Muscle of leg (tissue), 11 donors: ENCODE data around the gene NAALADL2. TPM values are rescaled to one million over a fixed set of nuclear protein-coding genes. Genes with fewer than 3 reads are reported as not detected.
"Not testable (repeated sequence)": the region's sequence is repeated elsewhere in the genome, so short reads cannot be mapped to it uniquely, and the experiment has no call there.

ENCODE experiments used
- DNase-seq: peaks from one replicate; pipeline ENCODE4 v3.0.0; 2013
- H3K27ac ChIP-seq: one replicate; pipeline ENCODE4 v1.5.1; 2013; ENCODE audit warnings: mild to moderate bottlenecking, low read length, control low read depth
- H3K27me3 ChIP-seq: one replicate; pipeline ENCODE4 v1.6.1; 2013; ENCODE audit warnings: low read length; ENCODE audit not compliant: control insufficient read depth, insufficient read depth
- H3K36me3 ChIP-seq: one replicate; pipeline ENCODE4 v1.6.1; 2013; ENCODE audit warnings: low read length; ENCODE audit not compliant: control insufficient read depth, insufficient read depth
- H3K4me1 ChIP-seq: one replicate; pipeline ENCODE4 v1.6.1; 2013; ENCODE audit warnings: low read length; ENCODE audit not compliant: control insufficient read depth, insufficient read depth
- H3K4me3 ChIP-seq: one replicate; pipeline ENCODE4 v1.5.1; 2013; ENCODE audit warnings: low read length, control low read depth
- H3K9me3 ChIP-seq: replicated peaks from 2 replicates; pipeline ENCODE4 v1.6.1; 2013; ENCODE audit warnings: low read depth, low read length; ENCODE audit not compliant: control insufficient read depth
- WGBS: methylation state at CpG from one replicate; pipeline ENCODE4 v1.1.5; 2013; ENCODE audit warnings: missing lambda C conversion rate; ENCODE audit not compliant: insufficient coverage; 5-methylcytosine and 5-hydroxymethylcytosine counted together
- polyA plus RNA-seq, 8 donors: library from polyadenylated mRNA; unstranded; fragments of 120-200 nt; gene quantifications; one replicate each; pipeline versions ENCODE4 v1.2.1 to v1.2.3, GENCODE V29; 2013; ENCODE audit warnings: inconsistent platforms in 1 of 8, low replicate concordance in 1 of 8; ENCODE audit not compliant: insufficient read length in 8 of 8, insufficient read depth in 1 of 8
- total RNA-seq: library from RNA; stranded (reverse); fragments of 120-200 nt; gene quantifications from one replicate; pipeline ENCODE4 v1.2.4, GENCODE V29; 2013

NAALADL2 gene
- total and polyA plus RNA-seq, 9 donors = 4.8 to 17.4 (median 8.0) TPM

DNA sequence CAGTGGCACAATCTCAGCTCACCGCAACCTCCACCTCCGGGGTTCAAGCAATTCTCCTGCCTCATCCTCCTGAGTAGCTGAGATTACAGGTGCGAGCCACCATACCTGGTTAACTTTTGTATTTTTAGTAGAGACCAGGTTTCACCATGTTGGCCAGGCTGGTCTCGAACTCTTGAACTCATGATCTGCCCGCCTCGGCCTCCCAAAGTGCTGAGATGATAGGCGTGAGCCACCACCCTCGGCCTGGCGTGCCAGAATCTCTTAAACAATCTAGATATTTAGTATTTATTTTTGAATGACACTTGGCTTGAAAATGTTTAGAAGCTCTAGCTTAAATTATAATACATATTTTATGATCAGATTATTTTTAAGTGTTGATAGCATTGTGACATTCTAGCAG, 755.0 kb downstream of the NAALADL2 start:
- 100% methylated on average over 2 of the region's 9 CpGs for WGBS
- H3K4me1 ChIP-seq, H3K27me3 ChIP-seq, H3K4me3 ChIP-seq, H3K36me3 ChIP-seq, H3K9me3 ChIP-seq, H3K27ac ChIP-seq, DNase-seq: not testable (repeated sequence)

DNA sequence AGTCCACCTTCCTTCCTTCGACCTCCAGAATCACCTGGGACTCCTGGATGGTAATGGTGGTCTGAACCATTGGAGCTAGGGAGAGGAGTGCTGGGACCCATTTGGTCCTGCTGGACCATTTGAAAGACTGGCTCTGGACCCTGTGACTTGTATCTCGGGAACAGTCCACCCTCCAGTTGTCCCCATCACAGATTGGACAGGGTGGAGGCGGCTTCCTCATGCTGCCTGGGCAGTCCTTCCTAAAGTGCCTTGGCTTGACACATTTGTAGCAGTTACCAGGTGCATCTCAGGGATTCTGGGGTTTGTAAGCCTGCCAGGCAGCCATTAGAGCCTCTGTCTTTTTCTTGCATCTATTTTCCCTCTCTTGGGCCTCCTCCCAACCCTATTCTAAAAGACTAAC, 758.1 kb downstream of the NAALADL2 start:
- Histone ChIP-seq H3K4me3 (no peak overlapping the region), H3K36me3 (no peaks in the 10 kb centered on the region), H3K27ac (no peak overlapping the region), H3K27me3 (no peaks in the 10 kb centered on the region), H3K4me1 (no peaks in the 10 kb centered on the region), H3K9me3 (no peaks in the 10 kb centered on the region)
- no peak for DNase-seq
- WGBS = 91% methylated on average over 2 of the region's 3 CpGs

DNA sequence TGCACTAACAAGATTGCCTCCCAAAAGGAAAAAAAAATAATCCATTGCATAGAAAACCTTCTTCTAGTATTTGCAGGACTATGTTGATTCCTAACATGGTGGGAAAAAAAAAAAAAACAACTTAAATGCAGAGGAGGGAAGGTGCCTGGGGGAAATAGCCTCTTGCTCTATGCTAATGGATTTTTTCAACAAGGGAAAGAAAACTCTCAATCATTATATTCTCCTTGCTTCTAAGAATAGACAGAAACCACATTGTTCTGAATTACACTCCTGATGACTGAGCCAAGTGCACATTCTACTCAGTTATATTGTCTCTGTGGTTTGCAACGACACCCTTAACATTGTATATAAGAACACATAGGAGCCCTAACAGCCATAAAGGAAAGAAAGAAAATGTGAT, 760.2 kb downstream of the NAALADL2 start:
- Histone ChIP-seq H3K27me3 (no peaks in the 10 kb centered on the region), H3K4me1 (no peaks in the 10 kb centered on the region), H3K9me3 (no peaks in the 10 kb centered on the region), H3K4me3 (no peak overlapping the region), H3K36me3 (no peaks in the 10 kb centered on the region), H3K27ac (no peak overlapping the region)
- DNase-seq = no peak
- WGBS = no CpG with 5 or more reads among the region's 1 CpG

DNA sequence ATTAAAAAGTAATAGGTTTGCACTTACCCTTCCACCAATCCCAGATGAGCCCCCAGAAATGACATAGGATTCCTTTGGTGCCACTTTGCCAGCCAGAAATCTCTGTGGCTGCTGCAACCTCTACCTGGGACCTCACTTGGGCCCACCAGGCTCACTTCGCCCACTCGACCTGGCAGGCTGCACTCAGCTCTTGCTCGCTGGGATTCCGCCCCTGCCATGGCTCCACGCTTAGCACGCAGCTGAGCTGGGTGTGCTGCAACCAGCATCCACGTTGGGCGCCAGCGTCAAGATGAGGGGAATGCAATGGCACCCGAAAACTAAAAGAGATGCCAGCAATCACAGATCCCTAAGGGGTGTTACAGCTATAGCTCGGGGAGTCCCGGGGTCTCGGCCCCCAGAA, 761.0 kb downstream of the NAALADL2 start:
- Histone ChIP-seq H3K4me3 (no peak overlapping the region), H3K27me3 (no peaks in the 10 kb centered on the region), H3K4me1 (no peaks in the 10 kb centered on the region), H3K36me3 (no peaks in the 10 kb centered on the region), H3K27ac (no peak overlapping the region), H3K9me3 (no peaks in the 10 kb centered on the region)
- no peak for DNase-seq
- 99% methylated on average over 13 of the region's 13 CpGs for WGBS

DNA sequence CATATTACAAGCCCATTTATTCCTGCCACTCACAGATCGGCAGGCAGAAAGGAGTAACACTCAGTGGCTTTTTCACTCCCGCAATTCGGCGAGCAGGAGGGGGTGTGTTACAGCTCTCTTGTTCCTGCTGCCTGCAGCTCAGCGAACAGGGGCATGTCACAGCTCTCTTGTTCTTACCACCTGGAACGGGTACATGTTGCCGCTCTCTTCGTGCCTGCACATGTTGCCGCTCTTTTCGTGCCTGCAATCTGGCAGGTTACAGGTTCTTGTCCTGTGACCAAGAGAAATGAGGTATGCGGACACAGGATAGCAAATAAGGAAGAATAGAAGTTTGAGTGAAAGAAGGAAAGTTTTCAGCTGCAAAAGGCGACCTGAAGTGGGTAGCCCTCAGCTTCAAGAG, 761.4 kb downstream of the NAALADL2 start:
- Histone ChIP-seq H3K27ac (no peak overlapping the region), H3K9me3 (no peaks in the 10 kb centered on the region), H3K4me1 (no peaks in the 10 kb centered on the region), H3K27me3 (no peaks in the 10 kb centered on the region), H3K4me3 (no peak overlapping the region), H3K36me3 (no peaks in the 10 kb centered on the region)
- no peak for DNase-seq
- 92% methylated on average over 12 of the region's 12 CpGs for WGBS

DNA sequence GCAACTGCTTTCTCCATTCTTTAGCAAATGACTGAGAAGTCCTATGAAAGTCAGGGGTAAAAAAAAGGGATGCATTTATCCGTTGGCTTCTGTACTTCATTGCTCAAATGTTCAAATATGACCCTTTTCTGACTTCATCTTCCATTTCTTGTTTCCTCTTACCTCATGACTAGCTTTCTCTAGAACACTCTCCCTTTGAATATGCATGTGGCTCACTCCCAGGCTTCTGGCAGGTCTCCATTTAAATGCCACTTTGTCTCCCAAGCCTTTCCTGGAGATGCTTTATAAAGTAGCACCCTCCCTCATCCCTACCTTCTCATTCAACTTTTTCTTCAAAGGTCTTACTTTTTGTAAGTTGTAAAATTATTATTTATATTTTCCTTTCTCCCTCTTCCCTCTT, 781.8 kb downstream of the NAALADL2 start:
- WGBS = 75% methylated on average over 1 of the region's 1 CpG
- no peak overlapping the region for H3K27ac ChIP-seq
- no peak overlapping the region for H3K4me3 ChIP-seq
- DNase-seq = no peak
- H3K27me3 ChIP-seq = no peaks in the 10 kb centered on the region
- H3K9me3 ChIP-seq = no peaks in the 10 kb centered on the region
- no peaks in the 10 kb centered on the region for H3K4me1 ChIP-seq
- no peaks in the 10 kb centered on the region for H3K36me3 ChIP-seq

DNA sequence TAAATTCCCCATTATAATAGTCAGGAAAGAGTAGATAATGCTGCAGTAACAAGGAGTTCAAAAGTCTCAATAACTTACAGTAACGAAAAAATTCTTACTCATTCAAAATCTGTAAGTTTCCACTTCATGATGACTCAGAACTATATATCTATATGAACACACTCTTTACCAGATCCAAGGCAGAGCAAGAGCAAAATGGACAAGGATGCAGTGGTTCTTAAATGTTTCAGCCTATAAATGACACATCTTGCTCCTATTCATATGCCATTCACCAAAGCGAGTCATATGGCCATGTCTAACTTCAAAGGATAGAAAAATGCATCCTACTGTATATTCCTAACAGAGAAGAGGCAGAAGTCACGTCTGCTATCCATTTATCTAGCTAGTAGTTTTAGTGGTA, 787.7 kb downstream of the NAALADL2 start:
- no peaks in the 10 kb centered on the region for H3K36me3 ChIP-seq

DNA sequence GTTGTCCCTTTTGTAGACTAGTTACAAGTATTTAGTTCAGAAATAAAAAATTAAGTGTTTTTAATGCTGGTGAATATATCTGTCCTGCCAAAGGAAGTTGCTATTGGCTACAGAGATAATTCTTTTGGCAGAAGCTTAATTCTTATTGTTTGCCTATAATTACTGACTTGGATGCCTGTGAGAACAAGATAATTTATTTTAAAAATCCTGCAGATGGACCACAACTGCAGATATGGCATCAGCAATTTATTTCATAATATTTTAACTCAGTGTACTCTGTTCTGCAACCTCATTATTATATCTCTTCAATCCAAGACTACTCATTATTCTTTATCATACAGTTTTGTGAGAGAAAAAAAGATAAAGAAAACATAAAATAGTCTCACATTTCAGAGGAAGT, 789.8 kb downstream of the NAALADL2 start:
- DNase-seq = no peak
- no peaks in the 10 kb centered on the region for H3K4me1 ChIP-seq
- H3K4me3 ChIP-seq = no peak overlapping the region
- no peaks in the 10 kb centered on the region for H3K27me3 ChIP-seq
- H3K27ac ChIP-seq = no peak overlapping the region
- no peaks in the 10 kb centered on the region for H3K9me3 ChIP-seq
- H3K36me3 ChIP-seq = no peaks in the 10 kb centered on the region

More for the DNA sequence above, 787.7 kb downstream of the NAALADL2 start:
- Histone ChIP-seq H3K9me3 (no peaks in the 10 kb centered on the region), H3K4me1 (no peaks in the 10 kb centered on the region), H3K27ac (no peak overlapping the region), H3K27me3 (no peaks in the 10 kb centered on the region), H3K4me3 (no peak overlapping the region)
- no CpG with 5 or more reads among the region's 3 CpGs for WGBS
- no peak for DNase-seq

DNA sequence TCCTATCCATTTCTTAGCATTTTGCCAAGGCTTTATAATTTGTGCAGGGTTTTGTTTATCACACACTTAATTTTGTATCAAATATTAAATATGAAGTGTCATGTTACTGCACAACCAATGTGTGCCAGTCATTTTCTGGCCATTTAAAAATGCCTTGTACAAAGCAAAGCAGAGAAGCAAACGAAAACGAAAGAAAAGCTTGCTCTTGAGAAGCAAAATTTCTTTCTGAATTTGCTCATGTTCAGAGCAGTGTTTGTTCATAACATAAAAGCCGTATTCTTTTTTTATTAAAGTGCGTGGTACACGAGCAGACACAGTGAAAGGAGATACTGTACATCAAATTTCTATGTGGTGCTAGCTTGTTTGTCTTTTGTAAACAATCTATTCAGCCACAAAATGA, 792.6 kb downstream of the NAALADL2 start:
- Histone ChIP-seq H3K27ac (no peak overlapping the region), H3K4me3 (no peak overlapping the region), H3K9me3 (no peaks in the 10 kb centered on the region), H3K27me3 (no peaks in the 10 kb centered on the region), H3K36me3 (no peaks in the 10 kb centered on the region), H3K4me1 (no peaks in the 10 kb centered on the region)
- peak; percentile 15 for DNase-seq
- no CpG with 5 or more reads among the region's 5 CpGs for WGBS

DNA sequence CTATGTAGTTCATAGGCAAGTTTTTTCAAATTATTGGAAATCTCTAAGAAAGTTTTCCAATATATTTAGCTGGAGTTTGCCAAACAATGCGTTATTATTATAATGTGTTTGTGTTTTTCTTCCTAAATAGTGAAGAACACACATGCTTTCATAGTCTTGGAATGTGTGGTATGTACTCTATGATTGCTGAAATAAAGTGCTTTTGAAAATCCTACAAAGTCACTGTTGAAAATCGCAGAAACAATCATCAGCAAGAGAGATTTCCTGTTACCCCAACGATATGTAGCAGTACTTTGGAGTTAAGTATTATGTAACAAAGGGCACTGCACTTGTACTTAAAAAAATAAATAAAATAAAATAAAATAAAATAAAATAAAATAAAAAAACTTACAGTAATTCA, 796.2 kb downstream of the NAALADL2 start:
- H3K27me3 ChIP-seq = no peaks in the 10 kb centered on the region
- DNase-seq = peak; percentile 59
- H3K4me1 ChIP-seq = no peaks in the 10 kb centered on the region
- H3K9me3 ChIP-seq = no peaks in the 10 kb centered on the region
- no peak overlapping the region for H3K27ac ChIP-seq
- no peaks in the 10 kb centered on the region for H3K36me3 ChIP-seq
- no CpG with 5 or more reads among the region's 3 CpGs for WGBS
- no peak overlapping the region for H3K4me3 ChIP-seq

DNA sequence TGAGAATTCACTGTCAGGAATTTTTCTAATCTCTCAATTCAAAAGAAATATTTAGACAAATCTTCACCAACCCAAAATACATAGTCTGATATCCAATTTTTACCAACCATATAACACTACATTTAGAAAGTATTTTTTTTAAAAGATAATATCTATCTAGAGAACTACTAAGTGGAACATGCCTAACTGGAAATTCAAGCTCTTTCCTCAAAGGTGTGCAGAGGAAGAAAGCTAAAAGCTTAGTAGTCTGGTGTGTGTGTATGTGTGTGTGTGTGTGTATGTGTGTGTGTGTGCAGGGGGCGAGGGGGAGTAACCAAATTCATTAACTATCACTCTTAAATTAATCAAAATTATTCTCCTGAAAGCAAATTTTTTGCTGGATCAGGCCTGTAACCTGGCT, 797.3 kb downstream of the NAALADL2 start:
- no peak for DNase-seq
- no peak overlapping the region for H3K27ac ChIP-seq
- H3K36me3 ChIP-seq = no peaks in the 10 kb centered on the region
- no peak overlapping the region for H3K4me3 ChIP-seq
- no peaks in the 10 kb centered on the region for H3K27me3 ChIP-seq
- WGBS = no CpG with 5 or more reads among the region's 1 CpG
- no peaks in the 10 kb centered on the region for H3K9me3 ChIP-seq
- no peaks in the 10 kb centered on the region for H3K4me1 ChIP-seq
